Heart left ventricle (tissue), 16 donors: ENCODE data around the gene STAT3. TPM values are rescaled to one million over a fixed set of nuclear protein-coding genes. Genes with fewer than 3 reads are reported as not detected.
"Not testable (repeated sequence)": the region's sequence is repeated elsewhere in the genome, so short reads cannot be mapped to it uniquely, and the experiment has no call there.

Experiments
- ATAC-seq, 4 donors: fragments of 200-7000 bp; cut with Tn5 transposase; one replicate each; pipeline ENCODE4 v1.9.1; 2020 to 2022; ENCODE audit warnings: moderate library complexity in 4 of 4, mild to moderate bottlenecking in 3 of 4, moderate number of reproducible peaks in 1 of 4
- DNase-seq, 5 donors: peaks; one replicate each; pipeline ENCODE4 v3.0.0-alpha.2; 2020
- H3K27ac ChIP-seq, 12 donors: fragments of 200-600 bp; sonication (generic) in 4 of 12; one replicate each; pipeline versions ENCODE4 v1.5.0 to v1.8.0; 2016 to 2022; ENCODE audit warnings: mild to moderate bottlenecking in 2 of 12
- H3K27me3 ChIP-seq, 9 donors: fragments of 200-600 bp; sonication (generic) in 2 of 9; one replicate each; pipeline versions ENCODE4 v1.5.1 to v1.8.0; 2016 to 2022; ENCODE audit warnings: mild to moderate bottlenecking in 3 of 9
- H3K36me3 ChIP-seq, 9 donors: fragments of 200-600 bp; sonication (generic) in 2 of 9; one replicate each; pipeline versions ENCODE4 v1.5.0 to v1.8.0; 2018 to 2022; ENCODE audit warnings: mild to moderate bottlenecking in 2 of 9
- H3K4me1 ChIP-seq, 12 donors: fragments of 200-600 bp; sonication (generic) in 4 of 12; one replicate each; pipeline versions ENCODE4 v1.5.0 to v1.8.0; 2016 to 2022; ENCODE audit warnings: mild to moderate bottlenecking in 3 of 12
- H3K4me3 ChIP-seq, 12 donors: fragments of 200-600 bp; sonication (generic) in 4 of 12; one replicate each; pipeline versions ENCODE4 v1.5.0 to v1.8.0; 2017 to 2022; ENCODE audit warnings: mild to moderate bottlenecking in 9 of 12, moderate library complexity in 4 of 12
- H3K9me3 ChIP-seq, 12 donors: fragments of 200-600 bp; sonication (generic) in 4 of 12; one replicate each; pipeline versions ENCODE4 v1.5.0 to v1.8.0; 2016 to 2022; ENCODE audit warnings: mild to moderate bottlenecking in 1 of 12
- POLR2A ChIP-seq, 2 donors: fragments of 450-650 bp; IDR thresholded peaks; one replicate each; pipeline ENCODE4 v1.6.1; 2017; ENCODE audit warnings: antibody characterized with exemption in 2 of 2, mild to moderate bottlenecking in 2 of 2, moderate library complexity in 2 of 2
- WGBS, 4 donors: extraction: QIAGEN DNeasy Blood & Tissue Kit in 2 of 4; methylation state at CpG; one replicate each; pipeline versions ENCODE4 v1.1.5 to v1.1.7; 2013 to 2018; 5-methylcytosine and 5-hydroxymethylcytosine counted together
- intact Hi-C, 10 donors: fragments of 100-400 bp; cut with DNase I; formaldehyde crosslinking; loops; one replicate each; pipeline versions ENCODE4 v1.11.1 to v1.14.2; 2022
- polyA plus RNA-seq, 2 donors: library from polyadenylated mRNA; stranded (reverse); fragments of 200-250 nt; gene quantifications; one replicate each; pipeline ENCODE4 v1.2.3, GENCODE V29; 2013
- total RNA-seq, 9 donors: library from RNA; depleted of rRNA in 2 of 9; stranded (reverse); fragments of >200 nt in 2 of 9; fragmentation: NEBNext Ultra II Directional in 3 of 9; extraction: Animal tissue kit (Norgen Biotek cat#: 25700) in 3 of 9; gene quantifications; one replicate each; pipeline versions ENCODE4 v1.1.0 to v1.2.4, GENCODE V29; 2016 to 2023
- TF ChIP-seq, protein P1 (sequence below), 12 donors: fragments of 200-600 bp; sonication (generic) in 4 of 12; IDR thresholded peaks; one replicate each; pipeline versions ENCODE4 v1.5.0 to v1.8.0; 2018 to 2022; ENCODE audit warnings: antibody characterized with exemption in 12 of 12, mild to moderate bottlenecking in 5 of 12
- donor health status: ischemic (EF 13 %, LVEDD 7.1; RV severe dilation, severe dysfunction).
- donor health status: healthy with polysubstance abuse.
- donor health status: DM: no; HTN: yes; CAD: no.
- donor health status: DM: no; HTN: no; CAD: no.
- donor health status: ischemic (EF 25% LVEDD 6.9; RV normal size, moderate dysfunction).
- donor health status: ischemic (EF 25% LVEDD 5.7; RV mildly dilated, moderate dysfunction).
- donor health status: healthy.
- donor health status: DM: yes; HTN: yes; CAD: no.
- donor health status: ischemic (EF 35%, LVEDD 5.7; RV mildly dilated, moderate dysfunction).
- donor health status: nonischemic (EF 11% LVEDD 7.7; RV severe dilation, severe dysfunction).
- donor health status: DM: yes; HTN: yes; CAD: no.
- donor health status: PGD.
- donor health status: ischemic (EF 29% LVEDD 5.4; RV normal size, mild dysfunction).
- donor health status: nonischemic (EF 23%, LVEDD 6.1; RV moderate dilation, normal function).

STAT3 gene
- total and polyA plus RNA-seq, 11 donors = 36.0 to 614 (median 148) TPM

DNA sequence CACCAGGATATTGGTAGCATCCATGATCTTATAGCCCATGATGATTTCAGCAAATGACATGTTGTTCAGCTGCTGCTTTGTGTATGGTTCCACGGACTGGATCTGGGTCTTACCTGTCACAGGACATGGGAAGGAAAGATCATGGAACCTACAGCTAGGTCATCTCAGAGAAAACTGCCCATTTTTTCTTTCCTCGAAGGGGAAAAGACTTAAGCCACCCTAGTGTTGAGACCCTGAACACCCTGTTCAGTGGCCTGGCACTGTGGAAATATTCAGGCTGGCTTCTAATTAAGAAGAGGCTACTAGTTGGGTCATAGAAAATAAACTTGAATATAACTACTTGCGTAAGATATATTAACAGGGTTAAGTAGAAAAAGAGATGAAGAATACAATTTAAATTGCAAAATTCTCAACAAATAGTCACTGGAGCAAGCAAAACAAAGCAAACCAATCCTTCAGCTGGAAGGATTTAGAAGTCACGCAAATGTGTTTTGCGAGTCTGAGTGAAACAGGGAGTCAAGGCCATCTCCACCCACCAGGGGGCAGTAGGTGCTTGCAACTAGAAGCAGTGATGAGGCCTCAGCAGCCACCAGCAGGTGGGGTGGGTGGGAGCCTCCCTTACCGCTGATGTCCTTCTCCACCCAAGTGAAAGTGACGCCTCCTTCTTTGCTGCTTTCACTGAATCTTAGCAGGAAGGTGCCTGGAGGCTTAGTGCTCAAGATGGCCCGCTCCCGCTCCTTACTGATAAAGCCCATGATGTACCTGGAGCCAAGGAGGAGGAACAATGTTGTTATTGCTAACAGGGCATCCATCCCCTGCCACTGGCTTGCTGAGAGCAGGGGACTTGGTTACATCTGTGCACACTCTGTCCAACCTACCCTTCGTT lies 65.6 kb downstream of the STAT3 start:
- DNase-seq (peak; percentile 90 to 94 (median 92)), ATAC-seq (peak; percentile 60 to 80 (median 78))
- TF ChIP-seq, protein P1, sequence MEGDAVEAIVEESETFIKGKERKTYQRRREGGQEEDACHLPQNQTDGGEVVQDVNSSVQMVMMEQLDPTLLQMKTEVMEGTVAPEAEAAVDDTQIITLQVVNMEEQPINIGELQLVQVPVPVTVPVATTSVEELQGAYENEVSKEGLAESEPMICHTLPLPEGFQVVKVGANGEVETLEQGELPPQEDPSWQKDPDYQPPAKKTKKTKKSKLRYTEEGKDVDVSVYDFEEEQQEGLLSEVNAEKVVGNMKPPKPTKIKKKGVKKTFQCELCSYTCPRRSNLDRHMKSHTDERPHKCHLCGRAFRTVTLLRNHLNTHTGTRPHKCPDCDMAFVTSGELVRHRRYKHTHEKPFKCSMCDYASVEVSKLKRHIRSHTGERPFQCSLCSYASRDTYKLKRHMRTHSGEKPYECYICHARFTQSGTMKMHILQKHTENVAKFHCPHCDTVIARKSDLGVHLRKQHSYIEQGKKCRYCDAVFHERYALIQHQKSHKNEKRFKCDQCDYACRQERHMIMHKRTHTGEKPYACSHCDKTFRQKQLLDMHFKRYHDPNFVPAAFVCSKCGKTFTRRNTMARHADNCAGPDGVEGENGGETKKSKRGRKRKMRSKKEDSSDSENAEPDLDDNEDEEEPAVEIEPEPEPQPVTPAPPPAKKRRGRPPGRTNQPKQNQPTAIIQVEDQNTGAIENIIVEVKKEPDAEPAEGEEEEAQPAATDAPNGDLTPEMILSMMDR (IDR thresholded peaks at IDR 0.05) = peak; percentile 97 to 100 (median 100)
- TF ChIP-seq POLR2A (IDR thresholded peaks at IDR 0.05) = no peak
- peaks cover 6 to 100% (median 95%) of the 10 kb centered on the region in 9 donors for H3K36me3 ChIP-seq
- intact Hi-C loops = loop anchor here (1.0 to 10.0 kb wide), 12 partner anchors 65 to 205 kb away; partner anchors contain the start of genes STAT3 (in 3 of the 10) and ATP6V0A1 (in 2 of the 10)
- no peaks in the 10 kb centered on the region for H3K9me3 ChIP-seq
- peak overlapping the region in 4 of 12 donors; percentile 9 to 47 (median 26) for H3K27ac ChIP-seq
- H3K4me3 ChIP-seq = no peak overlapping the region
- H3K27me3 ChIP-seq = no peaks in the 10 kb centered on the region
- WGBS, 4 donors = 37 to 40% (median 39%) methylated on average over 10 of the region's 10 CpGs
- peaks cover 0 to 38% (median 17%) of the 10 kb centered on the region in 12 donors for H3K4me1 ChIP-seq

DNA sequence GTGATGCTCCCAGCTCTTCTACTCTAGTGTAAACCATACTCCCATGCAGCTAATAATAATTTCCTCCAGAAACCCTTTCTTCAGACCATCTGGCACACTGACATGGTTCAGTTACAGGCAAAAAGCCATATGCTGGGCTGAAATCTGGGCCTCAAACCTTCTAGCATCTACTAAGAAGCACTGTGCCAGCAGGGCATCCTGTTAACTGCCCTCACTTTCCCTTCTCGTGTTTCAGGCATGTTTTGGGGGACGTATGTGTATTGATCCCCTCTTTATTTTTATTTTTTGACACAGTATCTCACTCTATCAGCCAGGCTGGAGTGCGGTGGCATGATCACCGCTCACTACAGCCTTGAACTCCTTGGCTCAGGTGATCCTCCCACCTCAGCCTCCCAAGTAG lies 66.7 kb downstream of the STAT3 start:
- TF ChIP-seq, protein P1 (IDR thresholded peaks at IDR 0.05) = no peak
- no peak for TF ChIP-seq POLR2A (IDR thresholded peaks at IDR 0.05)
- H3K4me3 ChIP-seq = no peak overlapping the region
- peak overlapping the region in 3 of 12 donors; percentile 12 to 68 (median 37) for H3K27ac ChIP-seq
- WGBS, 4 donors = 88 to 94% (median 90%) methylated on average over 4 of the region's 4 CpGs
- no peaks in the 10 kb centered on the region for H3K27me3 ChIP-seq
- intact Hi-C loops = loop anchor here in 7 of 10 donors (5.0 to 10.0 kb wide), 5 partner anchors 66 to 206 kb away; partner anchors contain the start of genes STAT3 (in 3 of the 7) and ATP6V0A1 (in 1 of the 7)
- H3K36me3 ChIP-seq = peaks cover 6 to 100% (median 95%) of the 10 kb centered on the region in 9 donors
- H3K4me1 ChIP-seq = peaks cover 0 to 42% (median 23%) of the 10 kb centered on the region in 12 donors
- DNase-seq (no peak), ATAC-seq (no peak)
- no peaks in the 10 kb centered on the region for H3K9me3 ChIP-seq

DNA sequence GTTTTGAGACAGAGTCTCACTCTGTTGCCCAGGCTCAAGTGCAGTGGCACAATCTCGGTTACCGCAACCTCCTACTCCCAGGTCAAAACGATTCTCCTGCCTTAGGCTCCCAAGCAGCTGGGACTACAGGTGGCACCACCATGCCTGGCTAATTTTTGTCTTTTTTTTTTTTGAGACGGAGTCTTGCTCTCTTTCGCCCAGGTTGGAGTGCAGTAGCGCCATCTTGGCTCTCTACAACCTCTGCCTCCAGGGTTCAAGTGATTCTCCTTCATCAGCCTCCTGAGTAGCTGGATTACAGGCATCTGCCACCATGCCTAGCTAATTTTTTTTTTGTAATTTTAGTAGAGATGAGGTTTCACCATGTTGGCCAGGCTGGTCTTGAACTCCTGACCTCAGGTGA lies 70.3 kb downstream of the STAT3 start:
- H3K27me3 ChIP-seq, H3K9me3 ChIP-seq, DNase-seq, ATAC-seq, H3K4me3 ChIP-seq: not testable (repeated sequence)
- intact Hi-C loops = loop anchor here in 1 of 10 donors (10.0 kb wide), 1 partner anchor 293 kb away; the partner anchor contains the start of gene NKIRAS2
- WGBS, 4 donors = 92 to 96% (median 95%) methylated on average over 6 of the region's 6 CpGs
- H3K4me1 ChIP-seq = peaks cover 0 to 59% (median 27%) of the 10 kb centered on the region in 12 donors
- peak overlapping the region in 4 of 12 donors; percentile 1 to 69 (median 20) for H3K27ac ChIP-seq
- H3K36me3 ChIP-seq = peaks cover 0 to 100% (median 92%) of the 10 kb centered on the region in 9 donors

DNA sequence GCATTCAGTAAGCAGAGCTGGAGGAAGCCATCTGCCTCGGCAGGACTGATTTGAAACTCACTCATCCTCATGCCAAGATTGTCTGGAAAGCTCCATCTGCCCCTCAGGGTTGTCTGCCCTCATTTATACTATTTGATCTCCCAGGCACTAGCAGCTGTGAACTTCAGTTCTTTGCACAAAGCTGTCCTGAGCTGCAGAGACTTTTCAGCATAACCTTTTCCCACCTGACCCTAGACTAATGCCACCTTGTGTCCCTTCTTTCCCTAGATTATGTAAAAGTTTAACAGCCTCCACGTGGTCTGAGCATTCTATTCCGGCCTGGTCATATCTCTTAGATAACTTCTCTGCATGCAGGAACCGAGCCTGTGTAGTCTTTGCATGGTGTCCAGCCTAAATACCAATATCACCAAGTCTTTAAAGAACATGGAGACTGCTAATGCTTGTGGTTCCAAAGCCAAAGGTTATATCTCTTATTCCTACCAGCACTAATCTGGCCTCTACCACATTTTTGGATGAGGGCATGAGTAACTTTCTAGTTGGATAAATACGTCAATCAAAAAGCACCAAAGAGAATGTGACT lies 70.9 kb downstream of the STAT3 start:
- DNase-seq (no peak), ATAC-seq (no peak)
- H3K4me1 ChIP-seq = peaks cover 0 to 59% (median 30%) of the 10 kb centered on the region in 12 donors
- WGBS, 4 donors = 38 to 47% (median 42%) methylated on average over 5 of the region's 5 CpGs
- no peaks in the 10 kb centered on the region for H3K9me3 ChIP-seq
- intact Hi-C loops = loop anchor here in 1 of 10 donors (10.0 kb wide), 1 partner anchor 293 kb away; the partner anchor contains the start of gene NKIRAS2
- no peak overlapping the region for H3K4me3 ChIP-seq
- H3K27ac ChIP-seq = peak overlapping the region in 5 of 12 donors; percentile 2 to 37 (median 32)
- peaks cover 0 to 100% (median 87%) of the 10 kb centered on the region in 9 donors for H3K36me3 ChIP-seq
- no peaks in the 10 kb centered on the region for H3K27me3 ChIP-seq
- TF ChIP-seq, protein P1 (IDR thresholded peaks at IDR 0.05) = no peak
- no peak for TF ChIP-seq POLR2A (IDR thresholded peaks at IDR 0.05)
